ENCODE measurements around the gene GRAP2. TPM values are rescaled to one million over a fixed set of nuclear protein-coding genes. Genes with fewer than 3 reads are reported as not detected.

The GRAP2 gene
- total and polyA plus RNA-seq, 9 of the 15 experiments (the other 6 are each of a cell fraction or from before 2014, with no cell fraction given), result 4.8 to 88.7 (median 60.4) TPM

DNA sequence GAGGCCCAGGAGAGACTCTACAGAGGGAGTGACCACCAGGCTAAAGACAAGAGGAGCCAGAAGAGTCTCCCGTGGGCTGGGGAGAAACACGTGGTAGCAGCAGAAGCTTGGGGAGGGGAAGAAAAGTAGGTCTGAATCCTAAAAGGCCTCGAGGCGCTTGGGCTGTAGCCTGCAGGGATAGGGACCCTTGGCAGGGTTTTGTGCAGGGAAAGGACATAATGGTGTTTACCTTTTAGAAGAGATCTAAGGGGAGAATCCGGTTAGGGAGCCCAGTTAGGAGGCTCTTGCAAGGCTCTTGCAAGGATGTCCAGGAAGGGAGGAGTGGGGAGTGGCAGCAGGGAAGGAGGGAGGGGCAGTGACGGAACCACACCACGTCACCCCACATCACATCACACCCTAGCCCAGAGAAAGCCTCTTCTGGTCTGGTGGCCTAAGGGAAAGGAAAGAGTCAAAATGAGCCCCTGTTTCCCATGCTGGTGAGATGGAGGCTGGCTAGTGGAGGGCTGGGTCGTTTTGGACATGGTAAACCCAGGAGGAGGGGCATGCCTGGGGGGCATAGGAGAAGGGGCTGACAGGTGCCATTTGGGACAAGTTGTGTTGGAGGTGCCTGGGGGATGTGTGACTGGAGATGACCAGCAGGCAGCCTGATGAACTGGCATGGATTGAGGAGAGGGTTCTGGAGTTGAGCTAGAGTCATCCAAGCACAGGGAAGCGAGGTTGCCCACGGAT lies 87.7 kb downstream of the GRAP2 start:
- peak; percentile 32 for FAIRE-seq
- 5% methylated on average over 5 of the region's 10 CpGs for WGBS (ENCODE audit: insufficient coverage, low coverage, missing lambda C conversion rate)
- no peaks in the 10 kb centered on the region for H3K36me3 ChIP-seq (ENCODE audit: control insufficient read depth, insufficient read depth, low read length)
- H3K4me3 ChIP-seq, result peak overlapping the region; percentile 28; the same call in 1 of the 2 replicates
- H4K20me1 ChIP-seq (replicated peaks; ENCODE audit: control insufficient read depth, insufficient read depth, low read length), result no peaks in the 10 kb centered on the region
- peak overlapping the region; percentile 54 to 82; a peak in 2 of 4 replicates for H3K9ac ChIP-seq (ENCODE audit: insufficient read depth in 1 of 2, low read depth in 2 of 2, low read length in 2 of 2)
- H3K79me2 ChIP-seq (ENCODE audit: control insufficient read depth, insufficient read depth, low read length), result no peaks in the 10 kb centered on the region
- peak overlapping the region; percentile 64 for H3K4me2 ChIP-seq (ENCODE audit: insufficient read depth, low read length)
- no peaks in the 10 kb centered on the region for H3K27me3 ChIP-seq (ENCODE audit: control insufficient read depth in 2 of 2, insufficient read depth in 2 of 2, low read length in 2 of 2)
- H3K9me3 ChIP-seq (replicated peaks; ENCODE audit: control insufficient read depth, insufficient read depth, low read depth, low read length), result no peaks in the 10 kb centered on the region
- ChIA-PET CTCF (ENCODE audit: low intra/inter-chr PET ratio) (no interaction called here), POLR2A (no interaction called here)
- peak overlapping the region; percentile 61; the same call in 2 of the 3 replicates for H3K27ac ChIP-seq (ENCODE audit: extremely low read depth, low read depth, low read length)
- peak; percentile 58 to 72 (median 62) for DNase-seq (ENCODE audit: extremely low read depth in 1 of 4, low spot score in 3 of 4)
- H3K9me1 ChIP-seq (ENCODE audit: control insufficient read depth, insufficient read depth, low read length), result no peaks in the 10 kb centered on the region
- intact Hi-C loops (cut with micrococcal nuclease) (no loop called here), in situ Hi-C loops (cut with MboI) (no loop called here)
- H3K4me1 ChIP-seq (replicated peaks in 1 of 2; ENCODE audit: control insufficient read depth in 2 of 2, insufficient read depth in 2 of 2, low read length in 2 of 2), result peaks cover 6 to 34% of the 10 kb centered on the region in 2 experiments; a peak in 3 of 5 replicates
- BruUV-seq (replicated peaks), result no TSS peak
- peak; percentile 90 for ATAC-seq
- peak overlapping the region; percentile 77 for H2AFZ ChIP-seq (ENCODE audit: low read depth, low read length)
- 0 out of 2 replicates have a peak, but pooled peaks have one; percentile 60 for TF ChIP-seq SREBF1 (IDR thresholded peaks at IDR 0.05; ENCODE audit: borderline replicate concordance, low read depth, low read length)
- peak; percentile 16 for TF ChIP-seq TAF9B (IDR thresholded peaks at IDR 0.05; ENCODE audit: partially characterized antibody)
- TF ChIP-seq JUN (IDR thresholded peaks at IDR 0.05; ENCODE audit: borderline replicate concordance, low read depth, low read length), result 0 out of 2 replicates have a peak, but pooled peaks have one; percentile 37
- TF ChIP-seq JUN (CRISPR knock-in tag; IDR thresholded peaks at IDR 0.05; ENCODE audit: borderline replicate concordance), result no peak
- no peak for TF ChIP-seq ZFX (CRISPR knock-in tag; IDR thresholded peaks at IDR 0.05)
- TF ChIP-seq KLF16 (IDR thresholded peaks at IDR 0.05), result no peak
- TF ChIP-seq ATF1 (CRISPR knock-in tag; IDR thresholded peaks at IDR 0.05), result no peak
- peak; percentile 87 for TF ChIP-seq ATF1 (tag; IDR thresholded peaks at IDR 0.05)
- peak; percentile 71 for TF ChIP-seq CREB1 (IDR thresholded peaks at IDR 0.05)
- TF ChIP-seq CREB1 (CRISPR knock-in tag; IDR thresholded peaks at IDR 0.05), result peak; percentile 68
- peak; percentile 76 for TF ChIP-seq EP400 (IDR thresholded peaks at IDR 0.05)
- no peak for TF ChIP-seq ELF2 (CRISPR knock-in tag; IDR thresholded peaks at IDR 0.05)
- TF ChIP-seq ZNF830 (CRISPR knock-in tag; IDR thresholded peaks at IDR 0.05), result no peak

All from K562 (cell line).